H1 (cell line): ENCODE measurements around the gene CNOT1.

Source experiments
- CHD2 ChIP-seq: IDR thresholded peaks from 2 replicates; pipeline ENCODE4 v1.6.1; 2012; ENCODE audit warnings: low read length, improper control_type of control experiment
- EZH2 ChIP-seq: fragments of 200-600 bp; sonication (generic); IDR thresholded peaks from 2 replicates; pipeline ENCODE4 v1.7.1; 2012; ENCODE audit warnings: low read depth, mild to moderate bottlenecking, moderate library complexity, low read length, inconsistent platforms; ENCODE audit not compliant: severe bottlenecking
- KDM1A ChIP-seq: fragments of 200-600, 300-600 bp; sonication (generic); IDR thresholded peaks from 2 replicates; pipeline ENCODE4 v1.7.1; 2016; ENCODE audit warnings: mild to moderate bottlenecking, low read length, borderline replicate concordance
- POLR2A ChIP-seq, 2 experiments: IDR thresholded peaks; 1 replicate in 1 of 2; 2 replicates in 1 of 2; pipeline ENCODE4 v1.6.1; 2011; ENCODE audit warnings: low read depth in 2 of 2, low read length in 2 of 2, mild to moderate bottlenecking in 2 of 2; ENCODE audit errors: control extremely low read depth in 1 of 2
- POLR2AphosphoS5 ChIP-seq: IDR thresholded peaks from 2 replicates; pipeline ENCODE4 v1.6.1; 2011; ENCODE audit warnings: low read depth, low read length
- RAD21 ChIP-seq, 2 experiments: IDR thresholded peaks in 1 of 2; conservative IDR thresholded peaks in 1 of 2; 2 replicates each; pipeline ENCODE4 v1.6.1; 2011; ENCODE audit warnings: low read depth in 2 of 2, low read length in 2 of 2, improper control_type of control experiment in 1 of 2, inconsistent platforms in 1 of 2, mild to moderate bottlenecking in 1 of 2, moderate library complexity in 1 of 2
- RBBP5 ChIP-seq: IDR thresholded peaks from 2 replicates; pipeline ENCODE4 v1.7.1; 2012; ENCODE audit warnings: low read depth, mild to moderate bottlenecking, inconsistent platforms, low read length, moderate library complexity, borderline replicate concordance
- SAP30 ChIP-seq: fragments of 300-600 bp; sonication (generic); IDR thresholded peaks from 2 replicates; pipeline ENCODE4 v1.7.1; 2012; ENCODE audit warnings: low read length, moderate library complexity, mild to moderate bottlenecking, inconsistent platforms; ENCODE audit not compliant: insufficient read depth, insufficient replicate concordance
- SIN3A ChIP-seq, 2 experiments: IDR thresholded peaks in 1 of 2; conservative IDR thresholded peaks in 1 of 2; 2 replicates each; pipeline ENCODE4 v1.6.1; 2011 to 2012; ENCODE audit warnings: low read length in 2 of 2, improper control_type of control experiment in 1 of 2, low read depth in 1 of 2, mild to moderate bottlenecking in 1 of 2
- SP1 ChIP-seq: IDR thresholded peaks from 2 replicates; pipeline ENCODE4 v1.6.1; 2011; ENCODE audit warnings: low read depth, low read length
- TBP ChIP-seq: IDR thresholded peaks from 2 replicates; pipeline ENCODE4 v1.6.1; 2011; ENCODE audit warnings: low read depth, low read length, improper control_type of control experiment
- TF ChIP-seq, protein P1 (sequence below), 3 experiments: IDR thresholded peaks; 1 replicate in 2 of 3; 2 replicates in 1 of 3; pipeline versions ENCODE4 v1.5.1 to v1.6.1; 2011; ENCODE audit warnings: low read length in 3 of 3, mild to moderate bottlenecking in 3 of 3, inconsistent platforms in 2 of 3, low read depth in 1 of 3, moderate library complexity in 1 of 3; ENCODE audit not compliant: insufficient read depth in 1 of 3; ENCODE audit errors: control extremely low read depth in 1 of 3

GRCh38 chr16:58495521-58496331 is 133.9 kb downstream of the CNOT1 start:
- TF ChIP-seq, protein P1, sequence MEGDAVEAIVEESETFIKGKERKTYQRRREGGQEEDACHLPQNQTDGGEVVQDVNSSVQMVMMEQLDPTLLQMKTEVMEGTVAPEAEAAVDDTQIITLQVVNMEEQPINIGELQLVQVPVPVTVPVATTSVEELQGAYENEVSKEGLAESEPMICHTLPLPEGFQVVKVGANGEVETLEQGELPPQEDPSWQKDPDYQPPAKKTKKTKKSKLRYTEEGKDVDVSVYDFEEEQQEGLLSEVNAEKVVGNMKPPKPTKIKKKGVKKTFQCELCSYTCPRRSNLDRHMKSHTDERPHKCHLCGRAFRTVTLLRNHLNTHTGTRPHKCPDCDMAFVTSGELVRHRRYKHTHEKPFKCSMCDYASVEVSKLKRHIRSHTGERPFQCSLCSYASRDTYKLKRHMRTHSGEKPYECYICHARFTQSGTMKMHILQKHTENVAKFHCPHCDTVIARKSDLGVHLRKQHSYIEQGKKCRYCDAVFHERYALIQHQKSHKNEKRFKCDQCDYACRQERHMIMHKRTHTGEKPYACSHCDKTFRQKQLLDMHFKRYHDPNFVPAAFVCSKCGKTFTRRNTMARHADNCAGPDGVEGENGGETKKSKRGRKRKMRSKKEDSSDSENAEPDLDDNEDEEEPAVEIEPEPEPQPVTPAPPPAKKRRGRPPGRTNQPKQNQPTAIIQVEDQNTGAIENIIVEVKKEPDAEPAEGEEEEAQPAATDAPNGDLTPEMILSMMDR (IDR thresholded peaks at IDR 0.05; ENCODE audit: control extremely low read depth in 1 of 3, insufficient read depth in 1 of 3, low read depth in 1 of 3, low read length in 3 of 3): no peak
- no peak for TF ChIP-seq EZH2
- TF ChIP-seq SP1: no peak
- no peak for TF ChIP-seq SIN3A (conservative IDR thresholded peaks at IDR 0.05 in 1 of 2, IDR thresholded peaks at IDR 0.05 in 1 of 2; ENCODE audit: low read depth in 1 of 2, low read length in 2 of 2)
- no peak for TF ChIP-seq RBBP5
- no peak for TF ChIP-seq KDM1A
- no peak for TF ChIP-seq CHD2
- TF ChIP-seq POLR2AphosphoS5: no peak
- no peak for TF ChIP-seq TBP
- no peak for TF ChIP-seq SAP30
- TF ChIP-seq POLR2A (IDR thresholded peaks at IDR 0.05; ENCODE audit: control extremely low read depth in 1 of 2, low read depth in 2 of 2, low read length in 2 of 2): no peak
- TF ChIP-seq RAD21 (IDR thresholded peaks at IDR 0.05 in 1 of 2, conservative IDR thresholded peaks at IDR 0.05 in 1 of 2; ENCODE audit: low read depth in 2 of 2, low read length in 2 of 2): no peak
